ENCODE results near the gene LRRC9. TPM values are rescaled to one million over a fixed set of nuclear protein-coding genes. Genes with fewer than 3 reads are reported as not detected.

LRRC9 gene
- total and polyA plus RNA-seq, 10 of the 15 experiments (the other 5 are each of a cell fraction or from before 2014, with no cell fraction given) = not detected

GRCh38 chr14:59961518-59962062, 41.6 kb downstream of the LRRC9 start (continued):
- TF ChIP-seq CUX1 (IDR thresholded peaks at IDR 0.05; ENCODE audit: insufficient replicate concordance, low read depth, low read length) (no peak), MXI1 (IDR thresholded peaks at IDR 0.05; ENCODE audit: low read depth, low read length) (no peak)

GRCh38 chr14:59964251-59965007, 44.5 kb downstream of the LRRC9 start:
- TF ChIP-seq CREB1 (IDR thresholded peaks at IDR 0.05; ENCODE audit: low read depth) (no peak), NR2F1 (conservative IDR thresholded peaks at IDR 0.05) (no peak), ZBTB40 (IDR thresholded peaks at IDR 0.05; ENCODE audit: borderline replicate concordance) (peak; percentile 59)
- intact Hi-C loops (cut with micrococcal nuclease; ENCODE audit: unreplicated experiment) (loop anchor here (1.0 to 10.0 kb wide), 5 partner anchors 42 to 600 kb away; partner anchors contain the start of genes DHRS7 and LRRC9), in situ Hi-C loops (cut with MboI) (loop anchor here (5.0 to 10.0 kb wide), 2 partner anchors 218 to 370 kb away; no protein-coding TSS in a partner anchor)
- H3K4me2 ChIP-seq (ENCODE audit: control insufficient read depth, insufficient read depth) = peak overlapping the region; percentile 60
- DNase-seq (ENCODE audit: low read depth, low spot score) (no peak), FAIRE-seq (no peak), ATAC-seq (peak; percentile 42)
- H3K9ac ChIP-seq (ENCODE audit: control insufficient read depth, insufficient read depth, low read length) = no peak overlapping the region
- CTCF ChIA-PET = interaction anchor here (0.6 to 6.9 kb wide), 64 partner anchors 9 to 1782 kb away, joined by 3 to 155 read pairs (median 4); partner anchors contain the start of genes DHRS7 and PCNX4
- 19% methylated on average over 5 of the region's 5 CpGs for WGBS (ENCODE audit: insufficient coverage, insufficient replicate concordance, low lambda C conversion rate, missing lambda C conversion rate)
- H3K79me2 ChIP-seq (ENCODE audit: control insufficient read depth, insufficient read depth, low read length) = no peaks in the 10 kb centered on the region
- H3K27ac ChIP-seq (ENCODE audit: control insufficient read depth, insufficient read depth) = peak overlapping the region; percentile 47
- no TSS peak for BruUV-seq (replicated peaks)
- no peaks in the 10 kb centered on the region for H3K27me3 ChIP-seq (replicated peaks in 1 of 2; ENCODE audit: control insufficient read depth in 2 of 2, insufficient read depth in 2 of 2, low read length in 1 of 2)
- H3K9me3 ChIP-seq (replicated peaks; ENCODE audit: control insufficient read depth, insufficient read depth, low read length) = no peaks in the 10 kb centered on the region
- peak overlapping the region; percentile 94 for H2AFZ ChIP-seq (ENCODE audit: control insufficient read depth, low read depth, low read length)
- SMC1A ChIA-PET (ENCODE audit: uncharacterized antibody, unreplicated experiment) = interaction anchor here (0.9 to 8.1 kb wide), 37 partner anchors 11 to 598 kb away, joined by 3 to 158 read pairs (median 4); partner anchors contain the start of genes DHRS7 and PPM1A
- peaks cover 6% of the 10 kb centered on the region; the same call in 1 of the 2 replicates for H3K4me1 ChIP-seq (ENCODE audit: control insufficient read depth, insufficient read depth, low read length)
- RAD21 ChIA-PET (ENCODE audit: unreplicated experiment) = interaction anchor here (1.0 to 5.7 kb wide), 19 partner anchors 18 to 367 kb away, joined by 3 to 110 read pairs (median 3); partner anchors contain the start of genes DHRS7, PCNX4 and PPM1A
- POLR2A ChIA-PET = interaction anchor here (0.7 to 1.8 kb wide), 5 partner anchors 29 to 220 kb away, joined by 3 to 7 read pairs (median 4); partner anchors contain the start of gene PCNX4
- H3K4me3 ChIP-seq = 0 out of 2 replicates have a peak overlapping the region, but pooled peaks have one; percentile 6
- no peaks in the 10 kb centered on the region for H3K36me3 ChIP-seq (ENCODE audit: control insufficient read depth in 2 of 2, insufficient read depth in 2 of 2, low read length in 1 of 2)
- H4K20me1 ChIP-seq (ENCODE audit: control insufficient read depth, insufficient read depth) = no peaks in the 10 kb centered on the region
